Small intestine (tissue), 7 donors: Measurements from ENCODE around the gene LTB4R2. TPM values are rescaled to one million over a fixed set of nuclear protein-coding genes. Genes with fewer than 3 reads are reported as not detected.

ENCODE experiments used
- DNase-seq, 2 donors: peaks; one replicate each; pipeline versions ENCODE4 v3.0.0 to v3.0.0-alpha.2; 2013
- FAIRE-seq: peaks from 2 replicates; lab custom pipeline; 2012; peaks lifted over from hg19 to GRCh38; lab: Jason Lieb, UNC
- H3K27ac ChIP-seq, 3 donors: one replicate each; pipeline ENCODE4 v1.5.1; 2013; ENCODE audit warnings: low read length in 2 of 3, mild to moderate bottlenecking in 2 of 3, control low read depth in 1 of 3, inconsistent platforms in 1 of 3, low read depth in 1 of 3, moderate library complexity in 1 of 3
- H3K27me3 ChIP-seq, 3 donors: one replicate each; pipeline ENCODE4 v1.6.1; 2013; ENCODE audit warnings: low read length in 3 of 3, inconsistent platforms in 1 of 3; ENCODE audit not compliant: control insufficient read depth in 3 of 3, insufficient read depth in 3 of 3
- H3K36me3 ChIP-seq, 3 donors: one replicate each; pipeline ENCODE4 v1.6.1; 2013; ENCODE audit warnings: low read length in 3 of 3, inconsistent platforms in 1 of 3, low read depth in 1 of 3, mild to moderate bottlenecking in 1 of 3, moderate library complexity in 1 of 3; ENCODE audit not compliant: control insufficient read depth in 3 of 3, insufficient read depth in 2 of 3
- H3K4me1 ChIP-seq, 3 donors: one replicate each; pipeline ENCODE4 v1.6.1; 2013; ENCODE audit warnings: low read length in 2 of 3, inconsistent platforms in 1 of 3, low read depth in 1 of 3, mild to moderate bottlenecking in 1 of 3, moderate library complexity in 1 of 3; ENCODE audit not compliant: control insufficient read depth in 3 of 3, insufficient read depth in 2 of 3
- H3K4me3 ChIP-seq, 3 donors: one replicate each; pipeline ENCODE4 v1.5.1; 2013; ENCODE audit warnings: low read length in 3 of 3, control low read depth in 1 of 3, inconsistent platforms in 1 of 3, low read depth in 1 of 3, mild to moderate bottlenecking in 1 of 3, moderate library complexity in 1 of 3
- H3K9me3 ChIP-seq, 2 donors: one replicate each; pipeline ENCODE4 v1.6.1; 2013; ENCODE audit warnings: low read depth in 1 of 2, low read length in 1 of 2; ENCODE audit not compliant: control insufficient read depth in 2 of 2, insufficient read depth in 1 of 2
- WGBS, 3 donors: extraction: QIAGEN DNeasy Blood & Tissue Kit; methylation state at CpG; one replicate each; pipeline ENCODE4 v1.1.7; 2013; 5-methylcytosine and 5-hydroxymethylcytosine counted together
- polyA plus RNA-seq, 4 donors: library from polyadenylated mRNA; stranded (reverse) in 3 of 4; unstranded in 1 of 4; fragments of 200-250 nt in 3 of 4; fragments of 120-200 nt in 1 of 4; gene quantifications; one replicate each; pipeline versions ENCODE4 v1.2.1 to v1.2.3, GENCODE V29; 2013
- donor health status: healthy with polysubstance abuse.
- donor health status: control.
- donor health status: control.
- donor health status: Bipolar disorder and iron deficiency.
- donor health status: healthy.

Gene LTB4R2
- polyA plus RNA-seq, 4 donors: 0.89 to 4.7 (median 2.3) TPM

- no peak for FAIRE-seq
- DNase-seq: no peak
- Histone ChIP-seq H3K27me3 (no peaks in the 10 kb centered on the region), H3K4me1 (peaks cover 0 to 12% (median 6%) of the 10 kb centered on the region in 3 donors), H3K27ac (peak overlapping the region; percentile 59 to 95 (median 95)), H3K36me3 (peaks cover 0 to 36% (median 2%) of the 10 kb centered on the region in 3 donors), H3K9me3 (no peaks in the 10 kb centered on the region), H3K4me3 (peak overlapping the region; percentile 56 to 83 (median 80))
- 5 to 15% (median 9%) methylated on average over 3 of the region's 3 CpGs for WGBS, 3 donors
Observed at GRCh38 chr14:24271834-24272263, 38.1 kb upstream of the LTB4R2 start.

GRCh38 chr14:24272467-24272866, 37.5 kb upstream of the LTB4R2 start:
- no peak overlapping the region for H3K4me3 ChIP-seq
- peak overlapping the region in 1 of 3 donors; percentile 95 for H3K27ac ChIP-seq
- peaks cover 0 to 12% (median 6%) of the 10 kb centered on the region in 3 donors for H3K4me1 ChIP-seq

DNA sequence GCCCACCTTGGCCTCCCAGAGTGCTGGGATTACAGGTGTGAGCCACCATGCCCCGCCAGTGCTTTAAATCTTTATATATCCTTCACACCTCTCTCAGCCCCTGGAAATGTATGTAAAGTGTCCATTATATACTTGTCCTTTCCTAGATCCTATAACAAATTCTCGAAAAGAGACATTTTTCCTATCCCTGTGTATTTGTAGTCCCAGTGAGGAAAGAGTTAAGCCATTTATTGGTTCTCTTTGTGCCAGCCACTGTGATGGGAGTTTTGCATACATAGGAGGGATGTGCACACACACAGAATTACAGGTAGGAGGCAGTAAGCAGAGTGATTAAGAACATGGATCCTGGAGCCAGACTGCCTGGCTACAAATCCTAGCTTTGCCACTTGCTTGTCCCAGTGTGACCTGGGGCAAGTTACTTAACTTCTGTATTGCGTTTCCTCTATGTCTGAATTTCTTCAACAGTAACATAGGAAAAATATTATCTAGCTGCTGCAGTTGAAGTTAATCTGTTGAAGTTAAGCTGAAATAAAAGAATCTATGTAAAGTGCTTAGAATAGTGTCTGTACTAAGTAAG, 36.4 kb upstream of the LTB4R2 start:
- Histone ChIP-seq H3K27me3 (no peaks in the 10 kb centered on the region), H3K9me3 (no peaks in the 10 kb centered on the region), H3K27ac (no peak overlapping the region), H3K4me3 (no peak overlapping the region), H3K36me3 (peaks cover 0 to 20% (median 0%) of the 10 kb centered on the region in 3 donors), H3K4me1 (peaks cover 0 to 12% (median 6%) of the 10 kb centered on the region in 3 donors)
- DNase-seq (no peak), FAIRE-seq (no peak)
- WGBS, 3 donors: 76 to 87% (median 77%) methylated on average over 3 of the region's 3 CpGs

More at GRCh38 chr14:24272467-24272866, 37.5 kb upstream of the LTB4R2 start:
- Histone ChIP-seq H3K36me3 (peaks cover 0 to 30% (median 0%) of the 10 kb centered on the region in 3 donors), H3K27me3 (no peaks in the 10 kb centered on the region), H3K9me3 (no peaks in the 10 kb centered on the region)
- 89 to 91% (median 90%) methylated on average over 2 of the region's 2 CpGs for whole genome bisulfite sequencing, 3 donors
- FAIRE-seq (no peak), DNase-seq (no peak)

DNA sequence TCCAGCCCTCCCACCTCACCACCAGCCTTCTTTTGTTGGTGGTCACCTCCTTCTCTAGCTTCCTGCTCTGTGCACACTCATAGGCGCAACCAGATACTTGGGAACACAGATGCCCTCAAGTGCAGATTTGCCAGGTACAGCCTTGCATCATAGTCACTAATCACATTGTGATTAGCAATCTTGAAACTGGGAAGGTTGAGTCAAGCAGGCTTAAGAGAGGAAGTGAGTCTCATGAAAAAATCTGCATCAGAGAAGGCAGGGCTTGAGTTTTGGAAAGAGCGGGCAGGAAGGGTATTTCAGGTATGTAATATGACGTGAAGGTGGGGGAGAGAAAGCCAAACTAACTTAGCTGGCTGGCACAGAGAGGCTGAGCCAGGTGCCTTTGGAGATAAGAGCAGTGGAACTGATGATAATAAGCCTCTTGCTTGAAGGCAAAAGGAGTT, 35.8 kb upstream of the LTB4R2 start:
- Histone ChIP-seq H3K27ac (peak overlapping the region in 1 of 3 donors; percentile 49), H3K4me3 (no peak overlapping the region), H3K9me3 (no peaks in the 10 kb centered on the region), H3K36me3 (peaks cover 0 to 14% (median 0%) of the 10 kb centered on the region in 3 donors), H3K4me1 (peaks cover 0 to 12% (median 6%) of the 10 kb centered on the region in 3 donors), H3K27me3 (no peaks in the 10 kb centered on the region)
- FAIRE-seq (no peak), DNase-seq (peak in 1 of 2 donors; percentile 29)
- WGBS, 3 donors: 22 to 54% (median 26%) methylated on average over 3 of the region's 3 CpGs

GRCh38 chr14:24277071-24277470, 32.9 kb upstream of the LTB4R2 start:
- Histone ChIP-seq H3K36me3 (peaks cover 0 to 7% (median 0%) of the 10 kb centered on the region in 3 donors), H3K4me1 (peaks cover 0 to 3% (median 2%) of the 10 kb centered on the region in 3 donors), H3K9me3 (no peaks in the 10 kb centered on the region), H3K27me3 (no peaks in the 10 kb centered on the region), H3K27ac (no peak overlapping the region), H3K4me3 (no peak overlapping the region)
- FAIRE-seq (no peak), DNase-seq (no peak)
- WGBS, 3 donors: 92 to 95% (median 92%) methylated on average over 6 of the region's 6 CpGs

DNA sequence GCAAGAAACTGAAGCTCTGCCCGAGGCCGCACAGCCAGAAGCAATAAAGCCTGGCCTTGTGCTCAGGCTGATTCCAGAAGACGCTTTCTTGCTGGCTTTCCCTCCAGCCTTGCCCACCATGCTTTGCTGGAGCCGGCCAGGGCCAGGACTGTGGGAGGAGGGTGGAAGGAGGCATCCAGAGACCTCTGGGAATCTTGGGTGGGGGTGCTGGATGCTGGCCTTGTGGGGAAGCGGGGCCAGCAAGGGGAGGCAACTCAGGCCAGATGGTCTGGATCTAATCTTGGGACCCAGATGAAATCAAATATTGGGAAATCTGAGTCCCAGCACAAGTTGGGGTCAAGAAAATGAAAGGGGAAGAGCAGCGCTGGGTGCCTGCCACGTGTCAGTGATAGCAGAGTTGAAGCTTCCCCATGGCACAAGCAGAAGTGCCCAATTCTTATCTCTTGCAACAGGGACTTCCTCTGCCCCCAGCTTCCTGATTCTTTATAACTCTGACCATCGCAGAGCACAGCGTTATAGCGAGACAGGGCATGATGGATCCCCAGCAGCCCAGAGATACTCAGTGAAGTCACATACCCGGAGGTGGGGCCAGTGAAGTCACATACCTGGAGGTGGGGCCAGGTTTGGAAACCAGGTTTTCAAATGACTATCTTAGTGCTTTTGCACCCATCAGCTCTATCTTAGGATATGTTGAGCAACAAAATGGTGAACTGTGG, 32.2 kb upstream of the LTB4R2 start:
- no peaks in the 10 kb centered on the region for H3K9me3 ChIP-seq
- H3K36me3 ChIP-seq: peaks cover 0 to 9% (median 0%) of the 10 kb centered on the region in 3 donors
- 75 to 91% (median 90%) methylated on average over 11 of the region's 11 CpGs for WGBS, 3 donors
- no peak overlapping the region for H3K27ac ChIP-seq
- FAIRE-seq (no peak), DNase-seq (no peak)
- H3K4me1 ChIP-seq: peaks cover 0 to 2% (median 2%) of the 10 kb centered on the region in 3 donors
- H3K4me3 ChIP-seq: no peak overlapping the region
- H3K27me3 ChIP-seq: no peaks in the 10 kb centered on the region

DNA sequence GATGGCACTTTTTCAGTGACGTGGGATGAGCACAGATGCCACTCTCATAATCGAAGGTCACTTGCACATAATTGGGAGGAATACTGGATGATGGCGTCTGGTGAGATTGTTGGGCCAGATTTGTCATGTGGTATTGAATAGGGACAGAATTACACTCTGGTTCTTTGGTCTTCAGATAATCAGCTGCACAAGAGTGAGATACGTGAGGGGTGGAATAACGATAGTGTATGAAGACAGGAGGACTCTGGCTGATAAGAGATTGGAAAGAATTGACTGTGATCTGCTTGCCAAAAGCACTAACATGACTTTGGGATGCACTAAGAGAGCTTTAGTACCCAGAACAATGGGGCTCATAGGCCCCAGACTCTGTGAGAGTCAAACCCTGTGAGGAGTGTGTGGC, 31.5 kb upstream of the LTB4R2 start:
- no peak for DNase-seq
- 91% methylated on average over 5 of the region's 5 CpGs for WGBS, 3 donors
- H3K4me1 ChIP-seq: peaks cover 0 to 2% (median 2%) of the 10 kb centered on the region in 3 donors
- no peaks in the 10 kb centered on the region for H3K27me3 ChIP-seq
- H3K9me3 ChIP-seq: no peaks in the 10 kb centered on the region
- no peak overlapping the region for H3K27ac ChIP-seq
- peaks cover 0 to 9% (median 0%) of the 10 kb centered on the region in 3 donors for H3K36me3 ChIP-seq
- H3K4me3 ChIP-seq: no peak overlapping the region
- no peak for FAIRE-seq

- H3K27ac ChIP-seq: no peak overlapping the region
- no peak for FAIRE-seq
- no peak overlapping the region for H3K4me3 ChIP-seq
- no peaks in the 10 kb centered on the region for H3K9me3 ChIP-seq
- 67 to 77% (median 73%) methylated on average over 11 of the region's 11 CpGs for WGBS, 3 donors
- no peak for DNase-seq
- H3K36me3 ChIP-seq: peaks cover 0 to 7% (median 0%) of the 10 kb centered on the region in 3 donors
- no peaks in the 10 kb centered on the region for H3K27me3 ChIP-seq
- no peaks in the 10 kb centered on the region for H3K4me1 ChIP-seq
Observed at GRCh38 chr14:24279301-24280186, 30.4 kb upstream of the LTB4R2 start.
